Rectal smooth muscle tissue (tissue), 1 donor: Measurements from ENCODE around the gene PLA2G4D.

Experiments used
- H3K27ac ChIP-seq: one replicate; pipeline ENCODE4 v1.7.0; 2013; ENCODE audit warnings: low read depth, low read length, inconsistent platforms
- H3K27me3 ChIP-seq: one replicate; pipeline ENCODE4 v1.7.0; 2013; ENCODE audit warnings: low read length; ENCODE audit not compliant: control insufficient read depth, insufficient read depth
- H3K36me3 ChIP-seq: one replicate; pipeline ENCODE4 v1.7.0; 2013; ENCODE audit warnings: low read length; ENCODE audit not compliant: control insufficient read depth, insufficient read depth
- H3K4me1 ChIP-seq: one replicate; pipeline ENCODE4 v1.7.0; 2013; ENCODE audit warnings: low read length; ENCODE audit not compliant: control insufficient read depth, insufficient read depth
- H3K4me3 ChIP-seq: one replicate; pipeline ENCODE4 v1.7.0; 2013; ENCODE audit warnings: low read length
- H3K9ac ChIP-seq: one replicate; pipeline ENCODE4 v1.7.0; 2013; ENCODE audit warnings: low read length

Gene PLA2G4D

DNA sequence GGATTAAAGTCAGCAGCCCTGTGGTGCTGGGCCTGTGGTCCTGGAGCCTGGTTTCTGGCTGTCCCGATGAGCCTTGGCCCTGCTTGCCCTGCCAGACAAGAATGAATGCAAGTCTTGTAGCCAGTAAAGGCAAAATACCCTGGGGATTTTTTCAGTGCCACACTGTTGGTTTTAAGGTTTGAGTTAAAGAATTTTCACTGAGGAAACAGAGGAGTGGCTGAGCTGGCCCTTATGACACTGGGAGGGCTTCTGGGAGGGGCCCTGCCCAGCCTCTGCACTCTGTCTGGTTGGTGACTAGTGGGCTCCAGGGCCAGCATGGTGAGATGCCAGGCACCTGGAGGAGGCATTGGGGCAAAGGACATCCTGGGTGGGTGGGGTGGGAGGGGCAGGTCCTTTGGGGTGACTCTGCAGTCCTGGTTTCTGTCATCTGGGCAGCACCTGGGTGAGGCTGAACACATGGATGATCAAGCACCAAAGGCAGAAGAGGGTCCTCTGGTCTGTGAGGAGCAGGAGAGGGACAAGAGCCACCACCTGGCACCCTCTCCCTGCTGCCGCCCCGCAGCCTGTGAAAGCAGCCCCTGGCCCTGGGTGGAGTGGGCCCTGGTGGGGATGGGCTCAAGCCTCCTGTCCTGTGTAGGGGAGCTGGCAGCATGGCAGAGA, 61.0 kb downstream of the PLA2G4D start:
- Histone ChIP-seq H3K4me3 (no peak overlapping the region), H3K9ac (no peak overlapping the region), H3K4me1 (no peaks in the 10 kb centered on the region), H3K36me3 (no peaks in the 10 kb centered on the region), H3K27ac (no peak overlapping the region), H3K27me3 (no peaks in the 10 kb centered on the region)

DNA sequence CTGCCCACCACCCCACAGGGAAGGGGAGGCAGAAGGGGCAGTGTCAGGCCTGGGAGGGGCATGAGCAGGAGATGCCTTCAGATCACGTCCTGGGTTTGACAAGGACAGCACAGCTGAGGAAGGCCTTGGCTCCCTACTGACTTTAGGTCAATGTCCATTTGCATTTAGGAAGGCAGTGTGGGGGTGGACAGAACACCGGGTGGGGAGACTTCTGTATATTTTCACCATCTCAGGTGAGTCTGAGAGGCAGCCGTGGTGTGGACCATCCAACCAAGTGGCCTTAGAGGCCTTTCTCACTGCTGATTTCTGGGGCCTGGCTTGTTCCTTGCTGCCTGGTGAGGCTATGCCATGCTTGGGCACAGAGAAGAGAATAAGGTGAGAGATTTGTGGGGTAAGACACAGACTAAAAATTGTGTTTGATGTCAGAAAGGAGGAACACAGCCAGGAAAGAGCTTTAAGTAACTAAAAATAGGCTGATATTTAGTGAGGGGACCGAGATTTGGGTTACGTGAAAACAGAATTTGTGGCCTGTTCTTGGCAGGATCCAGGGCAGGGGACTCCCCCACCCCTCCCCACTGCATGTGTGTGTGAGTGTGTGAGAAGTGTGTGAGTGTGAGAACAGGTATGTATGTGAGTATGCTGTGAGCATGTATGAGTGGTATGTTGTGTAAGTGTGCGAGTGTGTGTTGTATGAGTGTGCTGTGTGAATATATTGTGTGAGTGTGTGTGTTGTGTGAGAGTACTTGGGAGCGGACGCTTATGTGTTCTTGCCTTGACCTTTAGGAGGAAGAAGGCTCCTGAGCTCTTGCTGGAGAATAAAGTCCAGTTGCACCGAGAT, 61.8 kb downstream of the PLA2G4D start:
- H3K27me3 ChIP-seq, result no peaks in the 10 kb centered on the region
- H3K4me3 ChIP-seq, result no peak overlapping the region
- H3K36me3 ChIP-seq, result no peaks in the 10 kb centered on the region
- no peaks in the 10 kb centered on the region for H3K4me1 ChIP-seq
- H3K9ac ChIP-seq, result no peak overlapping the region
- no peak overlapping the region for H3K27ac ChIP-seq

DNA sequence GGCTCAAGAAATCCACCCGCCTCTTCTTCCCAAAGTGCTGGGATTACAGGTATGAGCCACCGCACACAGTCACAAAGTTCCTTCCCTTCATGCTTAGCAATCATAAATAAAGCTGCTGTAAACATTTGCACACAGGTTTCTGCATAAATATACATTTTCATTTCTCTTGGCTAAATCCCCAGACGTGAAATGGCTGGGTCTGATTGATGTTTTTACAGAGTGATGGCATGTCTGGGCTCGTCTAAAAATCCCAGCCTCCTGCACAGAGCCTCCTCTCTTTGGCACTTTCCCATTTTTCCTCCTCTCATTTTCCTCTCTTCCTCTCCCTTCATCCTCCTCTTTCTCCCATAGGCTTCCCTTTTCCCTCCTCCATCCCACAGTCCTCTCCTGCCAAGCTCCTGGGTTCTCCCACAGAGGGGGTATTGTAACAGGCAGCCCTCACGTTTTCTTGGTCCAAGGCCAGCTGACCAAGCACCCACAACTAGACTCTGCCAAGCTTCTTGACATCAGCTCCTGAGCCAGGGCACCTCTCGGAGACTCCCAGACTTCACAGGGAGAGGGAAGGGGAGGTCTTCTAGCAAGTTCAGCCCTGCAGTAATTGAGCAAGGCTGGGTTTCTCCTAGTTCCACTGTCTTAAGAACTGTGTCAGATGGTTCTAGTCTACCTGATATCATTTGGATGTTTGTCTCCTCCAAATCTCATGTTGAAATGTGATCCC, 63.0 kb downstream of the PLA2G4D start:
- no peak overlapping the region for H3K27ac ChIP-seq

DNA sequence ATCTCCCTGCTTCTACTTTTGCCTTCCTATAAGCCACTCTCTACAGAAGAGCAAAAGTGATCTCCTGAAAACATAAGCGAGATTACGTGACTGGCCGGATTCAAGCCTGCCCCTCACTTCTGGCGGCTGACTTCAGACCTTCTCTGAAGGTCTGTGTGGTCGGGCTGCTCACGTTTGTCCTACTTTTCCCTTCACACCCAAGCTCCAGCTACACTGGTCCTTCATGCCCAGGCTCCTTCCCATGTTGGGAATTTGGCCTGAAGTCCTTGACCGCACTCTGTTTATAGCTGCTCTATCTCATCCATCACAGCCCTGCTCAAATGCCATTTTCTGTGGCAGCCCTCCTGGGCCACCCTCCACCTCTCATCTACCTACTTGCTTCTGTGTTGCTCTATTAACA, 66.8 kb downstream of the PLA2G4D start:
- no peaks in the 10 kb centered on the region for H3K36me3 ChIP-seq
- H3K27ac ChIP-seq, result no peak overlapping the region
- no peak overlapping the region for H3K9ac ChIP-seq
- no peak overlapping the region for H3K4me3 ChIP-seq
- H3K27me3 ChIP-seq, result no peaks in the 10 kb centered on the region
- no peaks in the 10 kb centered on the region for H3K4me1 ChIP-seq

More for the DNA sequence above, 63.0 kb downstream of the PLA2G4D start:
- no peak overlapping the region for H3K9ac ChIP-seq
- no peaks in the 10 kb centered on the region for H3K36me3 ChIP-seq
- H3K4me1 ChIP-seq, result no peaks in the 10 kb centered on the region
- no peak overlapping the region for H3K4me3 ChIP-seq
- no peaks in the 10 kb centered on the region for H3K27me3 ChIP-seq

DNA sequence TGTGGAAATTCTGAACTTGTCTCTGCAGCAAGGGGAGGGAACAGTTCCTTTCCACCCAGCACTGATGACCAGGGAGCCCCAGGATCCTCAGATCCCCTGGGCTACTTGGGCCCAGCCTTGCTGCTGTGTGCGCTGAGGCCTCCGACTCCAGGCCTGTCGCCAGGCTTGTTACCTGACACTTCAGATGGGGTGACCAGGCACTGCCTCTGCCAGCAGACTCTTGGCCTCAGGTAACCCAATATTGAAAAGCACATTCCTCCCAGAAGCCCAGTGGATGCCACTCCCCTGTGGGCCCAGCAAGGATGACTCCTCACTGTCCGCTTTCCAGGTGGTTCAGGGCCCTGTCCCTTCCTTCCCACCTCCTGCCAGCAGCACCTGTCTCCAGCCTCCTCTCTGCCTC, 70.1 kb downstream of the PLA2G4D start:
- H3K4me3 ChIP-seq, result no peak overlapping the region
- no peak overlapping the region for H3K27ac ChIP-seq
- H3K36me3 ChIP-seq, result no peaks in the 10 kb centered on the region
- H3K27me3 ChIP-seq, result no peaks in the 10 kb centered on the region
- H3K9ac ChIP-seq, result no peak overlapping the region
- no peaks in the 10 kb centered on the region for H3K4me1 ChIP-seq

DNA sequence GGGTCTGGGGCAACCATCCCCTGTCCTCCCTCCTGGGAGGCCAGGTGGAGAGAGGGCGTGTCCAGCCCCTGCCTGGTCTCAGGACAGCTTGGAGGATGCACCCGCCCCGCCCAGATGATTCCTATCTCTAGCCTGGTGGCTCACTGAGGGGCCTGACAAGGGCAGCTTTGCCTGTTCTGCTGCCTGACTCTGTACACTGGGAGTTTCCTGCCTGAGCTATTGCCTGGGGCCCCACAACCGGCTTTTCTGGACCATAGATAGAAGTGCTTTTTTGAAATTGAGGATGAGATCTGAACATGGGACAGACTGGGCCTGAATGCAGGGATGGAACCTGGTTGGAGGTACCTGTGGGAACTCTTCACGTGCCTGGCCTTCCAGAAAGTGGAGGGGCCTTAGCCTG, 72.8 kb downstream of the PLA2G4D start:
- no peak overlapping the region for H3K27ac ChIP-seq
- H3K4me1 ChIP-seq, result no peaks in the 10 kb centered on the region

DNA sequence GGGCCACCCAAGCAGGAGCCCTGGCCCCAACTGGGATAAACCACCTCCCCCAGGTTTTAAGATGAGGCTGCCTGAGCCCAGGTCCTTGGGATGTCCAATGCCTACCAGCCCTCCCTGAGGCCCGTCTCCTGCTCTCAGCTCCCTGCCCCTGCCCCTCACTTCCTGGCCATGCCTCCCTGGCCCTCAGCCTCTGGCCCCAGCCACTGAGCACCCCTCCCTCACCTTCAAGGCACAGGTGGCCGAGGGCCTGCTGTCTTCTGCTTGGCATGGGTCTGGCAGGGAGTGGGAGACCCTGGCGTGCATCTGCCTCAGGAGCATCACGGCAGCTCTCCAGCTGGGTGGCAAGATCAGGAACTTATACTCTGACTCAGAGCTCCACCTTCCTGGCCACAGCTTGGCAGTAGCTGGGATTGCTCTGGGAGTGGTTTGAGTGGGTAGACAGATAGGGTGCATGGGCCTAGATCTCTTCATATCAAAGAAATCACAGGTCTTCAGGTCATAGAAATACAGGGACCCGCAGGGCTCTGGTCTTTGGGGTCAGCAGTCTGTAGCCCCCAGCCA, 73.6 kb downstream of the PLA2G4D start, which contains the start of gene PLA2G4E:
TSS of gene PLA2G4E (minus strand) at position 330 of the 561 bp plus-strand sequence. CDS start at position 318, 12 bp downstream.
- no peaks in the 10 kb centered on the region for H3K27me3 ChIP-seq
- no peak within 1 kb of the TSS for H3K9ac ChIP-seq
- no peak within 1 kb of the TSS for H3K4me3 ChIP-seq
- H3K27ac ChIP-seq, result no peak within 1 kb of the TSS
- H3K36me3 ChIP-seq, result no peaks in the 10 kb centered on the region
- no peaks in the 10 kb centered on the region for H3K4me1 ChIP-seq

More for the DNA sequence above, 72.8 kb downstream of the PLA2G4D start:
- Histone ChIP-seq H3K27me3 (no peaks in the 10 kb centered on the region), H3K4me3 (no peak overlapping the region), H3K9ac (no peak overlapping the region), H3K36me3 (no peaks in the 10 kb centered on the region)

DNA sequence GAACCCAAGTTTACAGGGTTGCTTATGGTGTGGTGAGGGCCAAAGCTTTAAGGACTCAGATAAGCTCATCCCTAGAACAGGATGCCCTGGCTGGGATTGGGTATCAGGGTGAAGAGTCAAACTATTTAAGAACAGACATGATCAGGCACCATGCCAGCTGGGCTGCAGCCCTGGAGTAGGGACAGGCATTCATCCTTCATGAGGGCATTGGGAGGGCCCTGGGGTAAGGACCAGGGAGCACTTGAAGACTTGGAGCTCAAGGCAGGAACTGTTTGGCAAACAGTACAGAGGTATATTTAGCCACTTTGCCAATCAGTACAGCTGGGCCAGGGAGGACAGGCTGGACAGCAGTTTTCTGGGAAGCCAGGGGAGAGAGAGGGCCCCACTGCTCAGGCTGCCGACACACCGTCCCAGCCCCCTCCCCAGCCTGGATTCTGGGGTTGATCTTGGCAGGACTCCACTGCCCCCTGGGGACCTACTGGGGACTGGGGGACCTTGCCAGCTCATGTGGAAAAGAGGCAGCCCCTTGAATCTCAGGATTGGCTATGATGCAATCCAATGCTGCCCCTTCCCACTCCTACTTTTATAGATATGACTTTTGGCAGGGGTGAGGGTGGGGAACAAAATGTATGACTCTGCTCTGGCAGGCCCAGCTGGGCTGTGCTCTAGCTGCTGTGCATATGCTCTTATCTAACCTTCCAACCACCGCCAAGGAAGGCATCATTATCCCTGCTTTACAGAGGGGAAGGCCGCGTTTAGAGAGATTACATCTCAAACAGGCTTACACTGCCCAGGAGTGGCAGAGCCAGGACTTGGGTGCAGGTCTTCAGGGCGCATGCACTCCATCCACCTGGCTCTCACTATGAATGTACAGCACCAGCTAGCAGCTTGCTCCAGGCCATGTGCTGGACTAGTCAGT, 75.8 kb downstream of the PLA2G4D start:
- H3K36me3 ChIP-seq, result no peaks in the 10 kb centered on the region
- no peaks in the 10 kb centered on the region for H3K4me1 ChIP-seq
- H3K27ac ChIP-seq, result no peak overlapping the region
- H3K27me3 ChIP-seq, result no peaks in the 10 kb centered on the region
- H3K9ac ChIP-seq, result no peak overlapping the region
- no peak overlapping the region for H3K4me3 ChIP-seq
